Measurements from ENCODE around the gene KLHDC10. TPM values are rescaled to one million over a fixed set of nuclear protein-coding genes. Genes with fewer than 3 reads are reported as not detected.
"Not testable (repeated sequence)": the region's sequence is repeated elsewhere in the genome, so short reads cannot be mapped to it uniquely, and the experiment has no call there.

Gene KLHDC10
- total RNA-seq, 1 experiment from 2014 or later = 47.0 TPM

DNA sequence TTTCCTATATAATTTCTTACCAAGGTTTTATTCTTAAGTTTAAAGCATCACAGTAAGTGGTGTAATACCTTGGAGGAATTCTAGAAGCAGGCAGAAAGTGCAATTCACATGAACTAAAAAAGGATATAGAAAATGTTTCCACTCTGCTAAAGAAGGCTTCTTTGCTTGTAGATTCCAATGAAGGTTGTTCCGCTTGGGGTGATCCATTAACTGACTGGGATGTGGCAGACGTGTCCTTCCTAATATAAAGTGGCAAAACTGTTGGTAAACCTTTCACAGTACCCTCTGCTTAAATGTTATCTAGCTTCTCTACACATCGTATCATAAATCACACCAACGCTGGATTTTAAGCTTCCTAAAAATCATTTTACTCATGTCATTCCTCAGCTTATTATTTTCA lies 21.4 kb upstream of the KLHDC10 start:
- no peaks in the 10 kb centered on the region for H3K9me3 ChIP-seq (ENCODE audit: insufficient read depth, low read depth)
- peaks cover 5% of the 10 kb centered on the region; the same call in 1 of the 2 replicates for H3F3A ChIP-seq (ENCODE audit: insufficient read depth, low read depth)
- BruUV-seq (replicated peaks) = no TSS peak
- ChIA-PET POLR2A (ENCODE audit: unreplicated experiment) (no interaction called here), CTCF (interaction anchor here (0.6 kb wide), 1 partner anchor 23 kb away, joined by 3 read pairs; no protein-coding TSS in a partner anchor)
- H3K4me1 ChIP-seq (replicated peaks; ENCODE audit: insufficient read depth) = peaks cover 8% of the 10 kb centered on the region
- no peak overlapping the region for H3K4me2 ChIP-seq
- no peaks in the 10 kb centered on the region for H3K9me2 ChIP-seq (ENCODE audit: insufficient read depth)
- no peak overlapping the region for H3K4me3 ChIP-seq
- TF ChIP-seq, protein P1, sequence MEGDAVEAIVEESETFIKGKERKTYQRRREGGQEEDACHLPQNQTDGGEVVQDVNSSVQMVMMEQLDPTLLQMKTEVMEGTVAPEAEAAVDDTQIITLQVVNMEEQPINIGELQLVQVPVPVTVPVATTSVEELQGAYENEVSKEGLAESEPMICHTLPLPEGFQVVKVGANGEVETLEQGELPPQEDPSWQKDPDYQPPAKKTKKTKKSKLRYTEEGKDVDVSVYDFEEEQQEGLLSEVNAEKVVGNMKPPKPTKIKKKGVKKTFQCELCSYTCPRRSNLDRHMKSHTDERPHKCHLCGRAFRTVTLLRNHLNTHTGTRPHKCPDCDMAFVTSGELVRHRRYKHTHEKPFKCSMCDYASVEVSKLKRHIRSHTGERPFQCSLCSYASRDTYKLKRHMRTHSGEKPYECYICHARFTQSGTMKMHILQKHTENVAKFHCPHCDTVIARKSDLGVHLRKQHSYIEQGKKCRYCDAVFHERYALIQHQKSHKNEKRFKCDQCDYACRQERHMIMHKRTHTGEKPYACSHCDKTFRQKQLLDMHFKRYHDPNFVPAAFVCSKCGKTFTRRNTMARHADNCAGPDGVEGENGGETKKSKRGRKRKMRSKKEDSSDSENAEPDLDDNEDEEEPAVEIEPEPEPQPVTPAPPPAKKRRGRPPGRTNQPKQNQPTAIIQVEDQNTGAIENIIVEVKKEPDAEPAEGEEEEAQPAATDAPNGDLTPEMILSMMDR (conservative IDR thresholded peaks at IDR 0.05) = no peak
- TF ChIP-seq EZH2 (IDR thresholded peaks at IDR 0.05; ENCODE audit: low read depth) = no peak
- no peaks in the 10 kb centered on the region; the same call in 1 of the 2 replicates for H3K36me3 ChIP-seq (ENCODE audit: low read depth)
- H3K27me3 ChIP-seq (ENCODE audit: insufficient read depth, low read depth) = no peaks in the 10 kb centered on the region
- intact Hi-C loops (cut with micrococcal nuclease; ENCODE audit: unreplicated experiment) = no loop called here
- H3K79me2 ChIP-seq (ENCODE audit: low read depth) = peaks cover 18% of the 10 kb centered on the region
- no peak overlapping the region for H3K27ac ChIP-seq
- no peaks in the 10 kb centered on the region for H4K20me1 ChIP-seq (ENCODE audit: insufficient read depth)
- no peak overlapping the region for H2AFZ ChIP-seq
- no peak for DNase-seq

- H3K9me2 ChIP-seq (ENCODE audit: insufficient read depth); H4K20me1 ChIP-seq (ENCODE audit: insufficient read depth); H3K9me3 ChIP-seq (ENCODE audit: insufficient read depth, low read depth); H3K4me3 ChIP-seq; H3K4me2 ChIP-seq; DNase-seq; H3K4me1 ChIP-seq (replicated peaks; ENCODE audit: insufficient read depth); H2AFZ ChIP-seq; BruUV-seq (replicated peaks); intact Hi-C loops (cut with micrococcal nuclease; ENCODE audit: unreplicated experiment); H3F3A ChIP-seq (ENCODE audit: insufficient read depth, low read depth); H3K27me3 ChIP-seq (ENCODE audit: insufficient read depth, low read depth); H3K27ac ChIP-seq; H3K36me3 ChIP-seq (ENCODE audit: low read depth): not testable (repeated sequence)
- ChIA-PET CTCF (interaction anchor here (0.6 kb wide), 1 partner anchor 188 kb away, joined by 3 read pairs; no protein-coding TSS in a partner anchor), POLR2A (ENCODE audit: unreplicated experiment) (interaction anchor here (0.8 kb wide), 1 partner anchor 18 kb away, joined by 12 read pairs; no protein-coding TSS in a partner anchor)
- H3K79me2 ChIP-seq (ENCODE audit: low read depth) = peaks cover 18% of the 10 kb centered on the region
Observed at GRCh38 chr7:130052250-130052649, 18.1 kb upstream of the KLHDC10 start.

DNA sequence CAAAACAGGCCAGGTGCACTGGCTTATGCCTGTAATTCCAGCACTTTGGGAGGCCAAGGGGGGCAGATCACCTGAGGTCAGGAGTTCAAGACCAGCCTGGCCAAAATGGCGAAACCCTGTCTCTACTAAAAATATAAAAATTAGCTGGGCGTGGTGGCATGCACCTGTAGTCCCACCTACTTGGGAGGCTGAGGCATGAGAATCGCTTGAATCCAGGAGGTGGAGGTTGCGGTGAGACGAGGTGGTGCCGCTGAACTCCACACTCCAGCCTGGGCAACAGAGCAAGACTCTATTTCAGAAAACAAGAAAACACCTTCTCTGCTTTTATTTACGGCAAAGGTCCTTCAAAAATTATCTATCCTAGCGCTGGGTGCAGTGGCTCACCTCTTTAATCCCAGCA lies 15.1 kb upstream of the KLHDC10 start:
- BruUV-seq (replicated peaks); H3K27me3 ChIP-seq (ENCODE audit: insufficient read depth, low read depth); H2AFZ ChIP-seq; H3K9me2 ChIP-seq (ENCODE audit: insufficient read depth); POLR2A ChIA-PET (ENCODE audit: unreplicated experiment); H3K9me3 ChIP-seq (ENCODE audit: insufficient read depth, low read depth); H3K4me1 ChIP-seq (replicated peaks; ENCODE audit: insufficient read depth); H3K27ac ChIP-seq; H3K4me2 ChIP-seq; H3K79me2 ChIP-seq (ENCODE audit: low read depth); H3K4me3 ChIP-seq; H4K20me1 ChIP-seq (ENCODE audit: insufficient read depth); H3K36me3 ChIP-seq (ENCODE audit: low read depth); CTCF ChIA-PET; intact Hi-C loops (cut with micrococcal nuclease; ENCODE audit: unreplicated experiment); H3F3A ChIP-seq (ENCODE audit: insufficient read depth, low read depth); DNase-seq: not testable (repeated sequence)

DNA sequence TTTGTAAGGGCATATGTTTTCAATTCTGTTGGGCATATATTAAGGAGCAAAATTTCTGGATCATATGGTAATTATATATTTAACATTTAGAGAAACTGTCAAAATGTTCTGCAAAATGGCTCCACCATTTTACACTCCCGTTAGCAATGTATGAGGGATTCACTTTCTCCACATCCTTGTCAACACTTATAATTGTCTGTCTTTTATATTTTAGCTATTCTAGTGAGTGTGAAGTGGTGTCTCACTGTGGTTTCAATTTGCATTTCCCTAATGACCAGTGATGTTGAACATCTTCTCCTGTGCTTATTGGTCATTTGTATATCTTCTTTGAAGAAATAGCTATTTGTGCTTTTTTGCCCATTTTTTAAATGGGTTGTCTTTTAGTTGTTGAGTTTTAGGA lies 8.1 kb upstream of the KLHDC10 start:
- no peak overlapping the region for H3K27ac ChIP-seq
- DNase-seq = no peak
- no peak overlapping the region for H3K4me3 ChIP-seq
- H3K9me3 ChIP-seq (ENCODE audit: insufficient read depth, low read depth) = no peaks in the 10 kb centered on the region
- no peaks in the 10 kb centered on the region for H4K20me1 ChIP-seq (ENCODE audit: insufficient read depth)
- no peaks in the 10 kb centered on the region for H3K79me2 ChIP-seq (ENCODE audit: low read depth)
- BruUV-seq (replicated peaks) = no TSS peak
- no peaks in the 10 kb centered on the region for H3K27me3 ChIP-seq (ENCODE audit: insufficient read depth, low read depth)
- no peak overlapping the region for H2AFZ ChIP-seq
- ChIA-PET POLR2A (ENCODE audit: unreplicated experiment) (interaction anchor here (0.6 kb wide), 1 partner anchor 143 kb away, joined by 6 read pairs; the partner anchor contains the start of gene TMEM209), CTCF (no interaction called here)
- no peaks in the 10 kb centered on the region for H3K9me2 ChIP-seq (ENCODE audit: insufficient read depth)
- no peaks in the 10 kb centered on the region for H3K36me3 ChIP-seq (ENCODE audit: low read depth)
- intact Hi-C loops (cut with micrococcal nuclease; ENCODE audit: unreplicated experiment) = no loop called here
- no peaks in the 10 kb centered on the region for H3F3A ChIP-seq (ENCODE audit: insufficient read depth, low read depth)
- no peak overlapping the region for H3K4me2 ChIP-seq
- no peaks in the 10 kb centered on the region for H3K4me1 ChIP-seq (replicated peaks; ENCODE audit: insufficient read depth)
- TF ChIP-seq, protein P1 (conservative IDR thresholded peaks at IDR 0.05) = no peak
- no peak for TF ChIP-seq EZH2 (IDR thresholded peaks at IDR 0.05; ENCODE audit: low read depth)
